ENCODE measurements around the gene NPAS3.

Gene NPAS3

DNA sequence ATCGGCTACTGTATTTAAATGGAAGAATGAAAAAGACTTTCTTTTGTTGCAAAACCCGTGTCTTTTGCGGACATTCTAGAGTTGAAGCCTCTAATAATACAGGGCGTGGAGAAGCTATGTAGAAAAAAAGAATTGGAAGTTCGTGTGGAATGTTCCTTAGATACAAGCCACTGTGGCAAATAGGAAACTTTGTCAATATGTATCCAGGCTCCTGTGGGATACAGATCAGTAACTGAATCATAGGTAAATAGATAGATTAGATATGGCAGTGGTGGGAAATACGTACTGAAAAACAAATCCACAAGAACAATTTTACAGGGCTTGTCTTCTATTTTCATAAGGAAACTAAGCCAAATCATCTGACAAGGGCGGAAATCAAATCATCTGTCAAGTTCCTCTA lies 766.8 kb downstream of the NPAS3 start:
- no peak for DNase-seq (ENCODE audit: low read depth, low spot score)

DNA sequence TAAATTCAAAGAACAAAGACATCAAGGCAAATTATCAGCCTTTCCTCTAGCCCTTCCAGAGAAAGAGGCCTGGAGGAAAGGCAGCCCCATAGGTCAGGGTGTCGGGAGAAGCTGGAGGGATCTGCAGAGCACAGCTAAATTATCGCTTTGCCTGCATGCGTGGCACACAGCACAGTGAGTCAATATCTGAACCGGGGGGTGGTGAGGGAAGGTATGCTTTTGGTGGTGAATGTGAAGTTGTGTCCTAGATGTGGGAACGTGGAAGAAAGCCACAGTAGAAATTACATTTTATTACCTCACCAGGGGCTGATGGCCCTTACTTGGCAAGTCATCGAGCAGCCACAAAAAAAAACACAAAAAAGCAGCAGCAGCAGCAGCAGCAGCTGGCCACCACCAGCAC lies 769.0 kb downstream of the NPAS3 start:
- DNase-seq (ENCODE audit: low read depth, low spot score), result peak; percentile 60

DNA sequence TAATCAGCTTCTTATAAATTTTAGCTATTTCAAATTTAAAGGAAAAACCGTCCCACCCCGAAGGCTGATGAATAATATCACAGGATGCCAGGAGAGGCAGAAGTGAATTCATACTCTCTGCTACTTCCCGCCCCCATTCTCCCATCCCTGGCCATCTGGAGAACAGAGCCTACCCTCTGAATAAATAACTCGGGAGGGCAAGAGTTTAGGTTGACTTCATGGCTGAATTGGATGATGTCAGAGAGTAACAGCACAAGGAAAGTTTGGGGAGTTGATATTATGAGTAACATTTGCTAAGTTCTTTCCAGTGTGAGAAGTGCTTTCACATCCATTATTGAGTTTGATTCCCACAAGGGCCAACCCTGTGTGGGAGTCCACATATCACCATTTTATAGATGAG lies 770.6 kb downstream of the NPAS3 start:
- DNase-seq (ENCODE audit: low read depth, low spot score), result no peak

DNA sequence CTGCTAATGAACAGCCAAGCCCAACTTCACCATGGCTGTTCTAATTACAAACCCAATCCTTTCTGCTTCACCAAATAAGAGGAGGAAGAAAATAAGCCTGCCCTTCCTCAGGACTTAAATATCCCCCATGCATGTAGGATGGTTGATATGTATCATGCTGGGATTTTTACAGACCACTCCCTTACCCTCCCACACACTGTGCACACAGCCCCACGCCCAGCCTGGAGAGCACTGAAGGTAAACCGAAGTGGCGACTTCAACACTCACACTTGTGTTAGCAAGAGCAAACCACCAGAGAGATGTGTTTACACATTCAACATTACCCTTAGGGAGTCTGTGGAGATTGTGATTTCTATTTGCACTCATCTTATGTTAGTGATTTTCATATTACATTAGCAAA lies 771.0 kb downstream of the NPAS3 start:
- no peak for DNase-seq (ENCODE audit: low read depth, low spot score)

DNA sequence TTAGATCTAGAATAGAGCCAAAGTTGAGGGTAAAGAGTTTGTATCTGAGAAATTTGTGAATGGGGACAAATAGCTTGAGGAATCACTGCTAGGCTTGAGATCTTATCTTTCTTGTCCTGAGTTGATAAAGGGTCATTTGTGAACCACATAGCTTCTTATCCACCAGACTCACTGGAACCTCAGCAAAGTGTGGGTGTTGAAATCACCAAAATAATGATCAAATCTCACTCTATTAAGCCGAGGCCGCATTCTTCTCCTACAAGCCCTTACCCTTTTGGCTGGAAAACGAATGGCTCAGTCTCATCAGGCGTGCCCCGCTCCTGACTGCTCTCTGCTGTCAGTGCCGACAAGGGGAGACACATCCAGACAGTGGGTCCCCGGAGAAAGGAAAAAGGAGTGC lies 771.6 kb downstream of the NPAS3 start:
- DNase-seq (ENCODE audit: low read depth, low spot score), result no peak

DNA sequence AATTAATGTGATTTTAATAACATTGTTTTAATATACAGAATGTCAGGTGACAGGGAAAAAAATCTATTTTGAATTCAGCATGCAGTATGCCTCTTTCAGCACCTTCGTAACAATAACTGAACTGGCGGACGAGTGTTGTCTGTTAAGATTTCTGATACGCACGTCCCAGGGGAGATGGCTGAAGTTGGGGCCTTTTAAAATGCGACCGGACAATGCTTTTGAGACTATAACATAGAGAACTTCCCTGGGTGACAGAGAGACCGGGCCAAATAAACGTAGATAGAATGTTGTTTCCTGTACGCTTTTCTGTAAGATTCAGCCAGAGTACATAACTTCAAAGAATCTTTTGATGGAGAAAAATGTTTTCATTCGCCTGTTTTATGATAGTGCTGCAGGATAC lies 772.5 kb downstream of the NPAS3 start:
- no peak for DNase-seq (ENCODE audit: low read depth, low spot score)

DNA sequence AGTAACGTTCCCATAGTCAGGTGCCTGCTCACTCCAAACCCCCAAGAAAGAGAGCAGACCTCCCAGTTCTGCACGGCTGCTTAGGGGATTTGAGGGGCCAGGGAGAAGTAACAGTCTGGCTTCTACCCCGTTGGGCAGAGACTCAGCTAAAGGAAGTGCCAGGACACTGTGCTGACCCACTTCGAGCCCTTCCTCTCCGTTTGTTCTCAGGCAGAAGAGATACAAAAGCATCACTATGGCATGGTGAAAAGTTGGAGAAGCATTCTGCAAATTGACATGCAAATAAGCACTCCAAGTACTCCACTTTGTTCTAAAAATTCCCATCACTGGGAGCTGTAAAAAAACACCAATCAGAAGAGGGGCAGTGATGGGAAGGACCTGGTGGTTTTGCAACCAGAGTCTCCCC lies 773.1 kb downstream of the NPAS3 start:
- no peak for DNase-seq (ENCODE audit: low read depth, low spot score)

DNA sequence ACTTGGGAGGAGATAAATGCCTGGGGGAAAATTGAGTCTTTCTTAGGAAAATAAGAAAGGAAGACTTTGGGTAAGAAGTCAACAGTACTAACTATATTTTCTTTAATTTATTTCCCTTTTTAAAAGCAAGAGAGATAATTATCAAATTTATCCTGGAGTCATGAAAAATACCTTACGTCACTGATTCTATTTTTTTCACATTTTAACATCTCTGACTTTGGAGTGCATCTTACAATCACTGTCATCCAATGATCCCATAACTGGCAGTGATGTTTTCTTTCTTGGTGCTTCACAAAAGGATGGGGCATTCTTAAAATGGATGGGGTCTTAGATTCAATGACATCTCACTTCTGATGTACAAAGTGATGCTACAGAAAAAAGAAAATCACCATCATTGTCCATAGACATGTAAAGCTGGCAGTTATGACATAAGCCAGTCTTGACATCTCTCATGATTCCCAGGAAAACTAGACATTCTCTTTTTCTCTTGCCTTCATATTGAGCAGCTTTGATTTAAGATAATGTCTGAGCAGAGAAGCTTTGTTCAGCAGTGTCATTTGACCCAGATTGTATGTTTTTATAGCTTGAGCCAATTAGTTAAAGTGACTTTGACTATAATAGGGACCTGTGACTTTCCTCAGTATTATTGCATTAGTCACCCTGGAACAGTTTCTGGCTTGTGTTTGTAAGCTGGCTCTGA lies 776.0 kb downstream of the NPAS3 start:
- peak; percentile 55 for DNase-seq (ENCODE audit: low read depth, low spot score)

DNA sequence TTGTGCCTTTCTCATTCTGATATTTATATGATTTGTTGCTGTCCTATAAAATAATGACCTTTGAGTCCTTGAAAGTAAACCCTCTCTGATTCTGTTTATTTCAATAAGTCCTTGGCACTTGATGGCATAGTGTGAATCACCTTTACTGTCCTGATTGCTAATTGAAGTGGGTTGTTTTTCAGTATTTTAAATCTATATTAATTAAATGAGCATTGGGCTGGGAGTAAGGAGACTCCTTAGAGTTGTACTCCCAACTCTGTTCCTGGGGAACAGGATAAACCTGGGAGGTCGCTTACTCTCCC lies 776.5 kb downstream of the NPAS3 start:
- DNase-seq (ENCODE audit: low read depth, low spot score), result no peak

DNA sequence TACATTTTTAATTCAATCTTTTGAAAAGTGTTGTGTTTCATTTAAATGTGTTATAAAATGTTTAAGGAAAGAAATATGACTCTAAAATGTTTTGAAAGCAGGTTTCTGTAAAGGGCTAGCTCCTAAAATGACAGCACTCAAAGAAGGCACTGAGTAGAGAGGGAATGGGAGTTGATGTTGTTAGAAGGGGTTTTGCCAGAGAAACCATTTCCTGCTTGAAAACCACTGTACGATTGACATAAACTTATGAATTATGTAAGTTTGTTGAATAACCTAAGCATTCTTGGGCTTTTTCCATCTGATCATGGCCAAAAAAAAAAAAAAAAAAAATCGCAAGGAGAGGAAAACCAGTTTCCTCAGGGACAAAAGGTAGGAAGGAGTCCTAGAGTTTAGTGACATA lies 778.2 kb downstream of the NPAS3 start:
- peak; percentile 44 for DNase-seq (ENCODE audit: low read depth, low spot score)

DNA sequence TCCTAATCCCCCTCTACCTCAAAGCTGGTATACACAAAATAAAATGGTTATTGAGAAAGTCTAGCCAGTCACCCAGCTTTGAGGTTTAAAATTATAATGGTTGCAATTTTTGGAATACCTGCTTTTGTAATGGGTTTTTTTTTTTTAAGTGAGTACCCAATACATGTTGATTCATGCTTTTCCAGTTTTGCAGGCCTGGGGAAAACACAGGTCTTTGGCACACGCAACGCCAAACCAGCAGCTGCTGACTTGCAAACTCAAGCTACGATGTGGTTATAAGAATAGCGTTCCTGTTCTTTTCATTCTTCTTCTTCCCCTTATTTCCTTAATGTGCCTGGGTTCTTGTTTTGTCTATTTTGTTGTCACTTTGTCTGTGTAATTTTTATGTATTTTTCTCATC lies 779.2 kb downstream of the NPAS3 start:
- DNase-seq (ENCODE audit: low read depth, low spot score), result no peak

DNA sequence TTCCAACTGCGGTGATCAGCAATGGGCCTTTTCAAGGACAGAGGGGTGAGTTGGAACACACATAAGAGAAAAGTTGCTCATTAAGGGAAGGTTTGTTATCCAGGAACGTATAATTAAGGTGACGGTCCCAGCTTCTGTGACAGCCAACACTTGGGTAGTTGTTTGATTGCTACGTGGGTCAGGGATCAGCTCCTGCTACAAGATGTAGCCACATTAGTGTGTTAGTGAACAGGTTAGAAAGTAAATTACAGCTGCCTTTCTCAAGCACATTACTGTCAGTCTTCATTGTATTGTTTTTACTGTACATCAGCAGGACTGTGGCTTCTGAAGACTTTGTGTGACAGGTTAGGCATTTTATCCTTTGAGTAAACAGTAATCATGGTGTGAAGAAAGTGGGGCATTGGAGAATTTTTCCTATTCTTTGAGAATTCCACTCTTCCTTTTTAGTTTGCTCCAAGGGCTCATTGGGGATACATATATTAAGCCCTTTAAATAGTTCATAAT lies 781.7 kb downstream of the NPAS3 start:
- no peak for DNase-seq (ENCODE audit: low read depth, low spot score)

DNA sequence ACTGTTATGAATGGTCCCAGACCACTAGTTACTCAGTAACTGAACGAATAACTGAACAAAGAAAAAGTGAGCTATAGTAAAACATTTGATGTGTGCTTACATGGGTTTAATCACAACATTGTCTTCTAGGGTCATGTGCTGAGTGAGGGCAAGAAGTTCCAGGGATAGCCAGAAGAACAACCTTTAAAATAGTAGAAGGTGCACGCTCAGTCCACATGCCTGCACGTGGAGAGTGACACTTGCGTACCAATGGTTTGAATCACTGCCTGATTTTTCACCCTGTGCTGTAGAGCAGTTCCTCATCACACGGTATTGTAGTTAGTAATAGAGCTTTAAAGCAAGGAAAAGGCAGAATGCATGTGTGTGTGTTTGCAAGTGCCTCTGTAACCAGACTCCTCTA lies 788.0 kb downstream of the NPAS3 start:
- no peak for DNase-seq (ENCODE audit: low read depth, low spot score)

DNA sequence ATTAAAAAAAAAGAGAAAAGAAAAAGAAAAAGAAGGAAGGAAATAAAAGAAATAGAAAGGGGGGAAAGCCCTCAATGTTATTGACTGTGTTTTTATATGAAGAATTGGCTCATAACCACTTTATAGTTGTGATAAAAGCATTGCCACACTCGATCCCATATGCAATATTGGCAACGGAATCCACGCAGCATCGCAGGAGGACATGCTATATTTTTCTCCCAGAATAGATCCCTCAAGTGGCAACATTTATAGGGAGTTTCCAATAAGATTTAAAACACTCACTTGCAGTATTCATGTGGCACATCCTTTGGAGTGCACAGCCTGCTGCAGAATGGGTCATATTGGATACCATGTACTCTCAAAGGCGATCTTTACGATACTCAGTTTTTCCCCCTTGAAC lies 788.9 kb downstream of the NPAS3 start:
- no peak for DNase-seq (ENCODE audit: low read depth, low spot score)

DNA sequence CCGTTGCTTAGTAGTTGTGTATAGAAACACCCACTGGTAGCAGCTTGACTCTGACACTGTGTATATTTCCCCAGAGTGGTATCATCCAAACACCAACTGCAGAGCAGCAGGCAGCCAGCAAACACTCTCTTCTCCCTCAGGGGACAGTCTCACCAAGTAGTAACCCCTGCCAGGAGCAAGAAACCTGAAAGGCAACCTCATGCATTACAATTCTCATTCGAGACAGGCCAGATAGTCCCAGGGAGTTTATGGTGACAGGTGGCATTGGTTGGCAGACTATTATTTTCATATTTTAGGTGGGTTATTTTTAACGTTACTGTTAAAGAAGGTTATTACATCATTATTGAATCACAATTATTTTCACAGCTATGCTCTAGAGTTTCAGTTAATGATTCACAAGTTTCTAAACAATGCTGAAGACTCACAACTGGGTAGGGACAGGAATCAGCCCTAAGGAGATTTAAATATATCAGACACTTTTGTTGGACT lies 789.4 kb downstream of the NPAS3 start:
- no peak for DNase-seq (ENCODE audit: low read depth, low spot score)

DNA sequence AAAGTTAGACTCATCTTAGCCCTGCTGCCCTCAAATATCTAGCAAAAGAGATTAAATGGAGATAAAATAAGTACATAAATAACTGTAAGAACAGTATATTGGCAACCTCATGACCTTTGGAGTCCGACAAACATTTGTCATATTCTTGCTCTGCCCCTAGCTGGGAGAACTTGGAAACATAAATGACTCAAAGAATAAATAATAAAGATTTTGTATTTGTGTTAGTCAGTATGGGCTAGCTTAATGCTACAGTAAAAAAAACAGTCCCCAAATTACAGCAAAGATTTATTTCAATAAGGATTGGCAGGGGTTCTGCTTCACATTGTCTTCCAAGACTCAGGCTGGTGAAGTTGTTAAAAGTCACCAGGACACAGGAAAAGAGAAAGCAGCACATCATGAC lies 791.5 kb downstream of the NPAS3 start:
- no peak for DNase-seq (ENCODE audit: low read depth, low spot score)

DNA sequence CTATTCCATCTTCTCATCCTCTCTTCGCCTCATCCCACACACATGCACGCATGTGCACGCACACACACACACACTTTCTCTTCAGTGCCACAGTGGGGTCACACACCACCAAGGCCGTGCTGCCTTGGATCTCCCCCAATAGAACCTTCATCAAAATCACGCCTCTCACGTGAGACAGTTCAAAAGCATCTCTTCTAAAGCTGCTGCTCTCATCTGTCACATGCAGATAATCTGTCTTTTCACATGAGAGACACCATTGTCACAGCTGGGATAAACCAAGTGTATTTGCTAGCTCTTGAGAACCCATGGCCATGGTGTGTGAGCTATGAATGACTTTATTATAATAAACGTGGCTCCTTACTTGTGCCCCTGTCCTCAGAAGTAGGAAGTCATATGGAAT lies 793.5 kb downstream of the NPAS3 start:
- DNase-seq (ENCODE audit: low read depth, low spot score), result no peak

DNA sequence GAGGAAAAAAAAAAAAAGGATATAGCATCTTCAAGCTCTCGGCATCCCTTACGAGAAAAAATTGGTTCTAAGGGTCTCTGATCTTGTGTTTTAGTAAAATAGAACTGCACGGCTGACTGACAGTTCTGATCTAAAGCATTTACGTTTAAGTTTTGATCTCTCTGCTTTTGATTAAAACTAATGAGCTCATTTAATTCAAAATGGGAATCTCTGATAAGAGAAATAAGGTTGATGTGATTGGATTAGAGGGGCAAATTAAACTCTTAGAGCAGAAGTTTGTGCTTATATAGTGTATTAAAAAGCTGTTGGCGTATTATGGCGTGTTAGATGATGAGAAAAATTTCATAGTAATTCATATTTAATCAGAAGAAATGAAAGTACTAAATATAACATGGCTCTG lies 794.6 kb downstream of the NPAS3 start:
- DNase-seq (ENCODE audit: low read depth, low spot score), result no peak

DNA sequence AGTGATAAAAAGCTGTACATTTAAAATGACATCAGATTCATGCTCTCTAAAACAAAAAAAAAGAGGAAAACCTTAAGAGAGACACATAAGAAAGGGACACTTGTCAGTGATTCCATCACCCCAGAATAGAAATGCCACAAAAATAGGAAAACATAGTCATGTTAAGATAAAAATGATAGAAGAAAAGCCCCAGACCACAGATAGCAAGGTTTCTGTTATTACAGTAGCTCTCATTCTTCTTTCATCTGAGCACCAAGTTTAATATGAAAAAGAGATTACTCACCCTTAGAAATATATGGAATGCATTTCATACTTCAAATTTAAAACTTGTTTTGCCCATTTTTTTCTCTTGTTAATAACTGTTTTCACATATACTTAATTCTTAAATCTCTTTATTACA lies 795.0 kb downstream of the NPAS3 start:
- DNase-seq (ENCODE audit: low read depth, low spot score), result no peak

DNA sequence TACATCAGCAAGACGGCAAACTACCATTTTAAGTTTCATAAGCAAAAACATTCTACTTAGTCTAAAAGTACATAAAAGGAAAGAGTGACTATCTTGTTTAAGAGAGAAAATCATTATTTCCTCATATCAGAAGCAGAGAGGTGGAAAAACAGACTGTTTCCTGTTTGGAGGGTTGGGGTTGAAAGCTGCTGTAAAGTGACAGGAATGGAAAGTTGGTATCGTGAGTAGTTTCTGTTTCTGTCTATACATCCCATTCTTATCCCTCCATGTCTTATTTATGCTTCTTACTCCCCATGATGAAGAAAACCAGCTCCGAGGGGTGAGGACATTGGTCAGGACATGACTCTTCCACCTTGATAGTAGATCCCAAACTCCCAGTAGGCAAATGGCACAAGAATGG lies 795.7 kb downstream of the NPAS3 start:
- no peak for DNase-seq (ENCODE audit: low read depth, low spot score)

DNA sequence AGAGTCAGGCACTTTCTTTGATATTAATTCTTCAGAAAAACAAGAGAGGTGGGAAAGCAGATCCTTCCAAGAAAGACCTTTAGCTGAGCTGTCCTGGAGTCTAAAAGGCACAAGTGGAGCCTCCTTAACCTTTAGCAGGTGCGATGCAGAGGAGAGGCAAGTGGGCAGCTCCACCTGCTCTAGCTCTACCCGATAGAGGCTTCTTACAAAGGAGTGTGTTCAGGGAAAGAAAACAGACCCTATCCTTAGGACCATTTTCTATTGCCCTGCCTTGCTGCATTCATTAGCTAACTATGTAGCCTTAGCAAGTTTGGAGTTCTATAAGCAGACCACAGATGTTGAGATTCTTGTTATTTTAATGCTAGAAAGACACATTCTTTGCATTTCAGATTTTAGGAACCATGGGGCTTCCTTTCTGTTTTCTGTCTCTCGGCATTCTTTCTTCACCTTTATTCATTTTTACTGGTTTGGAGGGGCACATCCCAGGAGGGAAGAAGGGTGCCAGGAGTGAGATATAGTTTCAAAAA lies 797.7 kb downstream of the NPAS3 start:
- DNase-seq (ENCODE audit: low read depth, low spot score), result no peak

DNA sequence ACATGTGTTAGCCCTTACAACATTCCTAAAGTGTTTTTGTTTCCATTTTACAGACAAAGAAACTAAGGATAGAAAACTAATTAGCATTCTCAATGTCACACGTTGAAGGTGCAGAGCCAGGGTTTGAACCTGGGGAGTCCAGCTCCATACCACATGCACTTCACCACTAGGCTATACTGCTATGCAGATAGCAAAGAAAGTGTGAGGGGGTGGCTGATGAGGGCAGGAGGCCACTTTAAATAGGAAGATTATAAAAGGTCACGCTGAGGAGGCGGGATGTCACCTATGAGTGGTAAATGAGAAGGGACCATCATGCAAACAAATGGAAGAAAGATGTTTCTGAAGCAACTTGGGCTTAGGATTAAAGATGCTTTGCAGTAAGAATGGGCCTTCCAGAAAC lies 798.3 kb downstream of the NPAS3 start:
- DNase-seq (ENCODE audit: low read depth, low spot score), result no peak

DNA sequence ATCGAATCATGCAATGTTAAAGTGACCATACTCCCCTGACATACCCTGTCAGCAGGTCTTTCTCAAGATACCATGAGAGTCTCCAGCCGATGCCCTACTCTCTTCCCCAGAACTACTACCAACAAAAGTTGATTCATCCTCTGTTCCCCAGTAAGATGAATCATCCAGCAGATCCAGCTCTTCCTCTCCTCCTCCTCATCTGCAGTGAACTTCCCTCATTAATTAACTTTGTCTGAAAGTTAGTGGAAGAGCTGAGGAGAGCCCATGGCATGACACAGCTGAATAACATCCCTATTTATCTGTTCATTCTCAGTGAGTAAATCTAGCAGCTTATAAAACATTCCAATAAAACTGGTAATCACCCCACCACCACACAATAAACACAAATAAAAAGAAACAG lies 798.8 kb downstream of the NPAS3 start:
- DNase-seq (ENCODE audit: low read depth, low spot score), result peak; percentile 30

DNA sequence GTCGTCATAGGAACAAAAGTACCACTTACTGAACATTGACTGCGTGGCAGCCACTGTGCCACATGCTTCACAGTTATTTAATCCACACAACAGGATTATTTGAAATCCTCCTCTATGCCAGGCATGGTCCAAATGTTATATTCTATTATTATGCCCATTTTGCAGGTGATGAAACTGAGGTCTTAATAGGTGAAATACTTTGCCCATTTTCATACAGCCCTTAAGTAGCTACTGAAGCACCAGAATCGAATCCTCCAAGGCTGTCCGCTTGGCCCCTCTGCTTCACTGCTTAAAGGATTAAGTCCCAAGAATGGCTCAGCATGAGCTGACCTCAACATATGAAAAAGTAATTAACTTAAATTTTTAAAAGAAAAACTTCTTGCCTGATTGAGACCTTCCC lies 799.4 kb downstream of the NPAS3 start:
- no peak for DNase-seq (ENCODE audit: low read depth, low spot score)
